IMR-90 (cell line): Measurements from ENCODE around the gene AOPEP. TPM values are rescaled to one million over a fixed set of nuclear protein-coding genes. Genes with fewer than 3 reads are reported as not detected.

ENCODE experiments used
- ATAC-seq: fragments of 200-7000 bp; cut with Tn5 transposase; 2 replicates; pipeline ENCODE4 v1.9.1; 2020; ENCODE audit warnings: low read depth, mild to moderate bottlenecking, moderate library complexity
- BruUV-seq: library from RNA; stranded (reverse); fragments of 400-500 nt; replicated peaks from 2 replicates; lab custom pipeline; 2021; lab: Mats Ljungman, UMichigan
- CTCF ChIA-PET: fragments of 300-600 bp; formaldehyde crosslinking; extraction: SDS; loops from one replicate; lab custom pipeline; 2021; ENCODE audit warnings: antibody characterized with exemption; lab: Yijun Ruan, JAX
- POLR2A ChIA-PET: fragments of 300-600 bp; sonication (Branson Sonifier 250); formaldehyde crosslinking; loops from one replicate; lab custom pipeline; 2022; ENCODE audit warnings: antibody characterized with exemption; ENCODE audit not compliant: unreplicated experiment; lab: Charles Lee
- DNase-seq: peaks from one replicate; pipeline ENCODE4 v3.0.0; 2013
- H2AFZ ChIP-seq: replicated peaks from 2 replicates; pipeline ENCODE3; 2013; ENCODE audit warnings: low read length, mild to moderate bottlenecking; ENCODE audit not compliant: poor library complexity
- H2AK5ac ChIP-seq: 2 replicates; pipeline ENCODE4 v1.6.1; 2013; ENCODE audit warnings: low read depth, low read length, inconsistent platforms
- H2AK9ac ChIP-seq: replicated peaks from 2 replicates; pipeline ENCODE3; 2013; ENCODE audit warnings: mild to moderate bottlenecking, low read depth, low read length, moderate library complexity; ENCODE audit not compliant: poor library complexity
- H2BK120ac ChIP-seq: 2 replicates; pipeline ENCODE4 v1.6.1; 2013; ENCODE audit warnings: low read depth, low read length, inconsistent platforms
- H2BK15ac ChIP-seq: 3 replicates; pipeline ENCODE4 v1.6.1; 2013; ENCODE audit warnings: low read depth, low read length, inconsistent platforms
- H2BK20ac ChIP-seq: 2 replicates; pipeline ENCODE4 v1.6.1; 2013; ENCODE audit warnings: low read depth, mild to moderate bottlenecking, inconsistent platforms, low read length, moderate library complexity
- H2BK5ac ChIP-seq: 2 replicates; pipeline ENCODE4 v1.6.1; 2013; ENCODE audit warnings: mild to moderate bottlenecking, low read depth, low read length, inconsistent platforms; ENCODE audit not compliant: poor library complexity, severe bottlenecking
- H3K14ac ChIP-seq: replicated peaks from 2 replicates; pipeline ENCODE4 v1.6.1; 2013; ENCODE audit warnings: low read depth, low read length, inconsistent platforms
- H3K18ac ChIP-seq: 2 replicates; pipeline ENCODE4 v1.6.1; 2013; ENCODE audit warnings: low read depth, low read length, control low read depth
- H3K23ac ChIP-seq: 2 replicates; pipeline ENCODE4 v1.6.1; 2013; ENCODE audit warnings: low read depth, low read length, inconsistent platforms
- H3K27ac ChIP-seq: 2 replicates; pipeline ENCODE4 v1.5.1; 2013; ENCODE audit warnings: mild to moderate bottlenecking, control low read depth, low read length; ENCODE audit not compliant: insufficient read depth
- H3K27me3 ChIP-seq: 2 replicates; pipeline ENCODE4 v1.6.1; 2013; ENCODE audit warnings: low read length; ENCODE audit not compliant: control insufficient read depth, insufficient read depth
- H3K36me3 ChIP-seq: 2 replicates; pipeline ENCODE4 v1.6.1; 2013; ENCODE audit warnings: low read length, mixed read lengths; ENCODE audit not compliant: control insufficient read depth, insufficient read depth
- H3K4ac ChIP-seq: 2 replicates; pipeline ENCODE4 v1.6.1; 2013; ENCODE audit warnings: low read depth, low read length, inconsistent platforms
- H3K4me1 ChIP-seq: 2 replicates; pipeline ENCODE4 v1.6.1; 2013; ENCODE audit warnings: low read length, mixed read lengths; ENCODE audit not compliant: control insufficient read depth, insufficient read depth
- H3K4me2 ChIP-seq: 2 replicates; pipeline ENCODE4 v1.6.1; 2013; ENCODE audit warnings: low read depth, mild to moderate bottlenecking, control low read depth, low read length, moderate library complexity
- H3K4me3 ChIP-seq: 2 replicates; pipeline ENCODE4 v1.5.1; 2013; ENCODE audit warnings: low read depth, mild to moderate bottlenecking, control low read depth, low read length, moderate library complexity; ENCODE audit not compliant: insufficient read depth
- H3K56ac ChIP-seq: 2 replicates; pipeline ENCODE4 v1.6.1; 2013; ENCODE audit warnings: low read length, inconsistent platforms; ENCODE audit not compliant: insufficient read depth; ENCODE audit errors: extremely low read depth
- H3K79me1 ChIP-seq, 2 experiments: 2 replicates each; pipeline ENCODE4 v1.6.1; 2013; ENCODE audit warnings: low read length in 2 of 2, inconsistent platforms in 1 of 2, low read depth in 1 of 2
- H3K9ac ChIP-seq: 2 replicates; pipeline ENCODE4 v1.6.1; 2013; ENCODE audit warnings: low read depth, low read length, control low read depth
- H3K9me1 ChIP-seq: 2 replicates; pipeline ENCODE4 v1.6.1; 2013; ENCODE audit warnings: low read length, inconsistent platforms; ENCODE audit not compliant: insufficient read depth
- H3K9me3 ChIP-seq: 2 replicates; pipeline ENCODE4 v1.6.1; 2013; ENCODE audit warnings: low read length; ENCODE audit not compliant: control insufficient read depth, insufficient read depth
- H4K20me1 ChIP-seq: 2 replicates; pipeline ENCODE4 v1.6.1; 2013; ENCODE audit warnings: low read length, inconsistent platforms; ENCODE audit not compliant: insufficient read depth
- H4K5ac ChIP-seq: 2 replicates; pipeline ENCODE4 v1.6.1; 2013; ENCODE audit warnings: mild to moderate bottlenecking, low read depth, low read length, control low read depth
- H4K8ac ChIP-seq, 2 experiments: 2 replicates each; pipeline ENCODE4 v1.6.1; 2013; ENCODE audit warnings: low read depth in 2 of 2, low read length in 2 of 2, control low read depth in 1 of 2, inconsistent platforms in 1 of 2
- H4K91ac ChIP-seq: 2 replicates; pipeline ENCODE4 v1.6.1; 2013; ENCODE audit warnings: low read depth, low read length, inconsistent platforms; ENCODE audit not compliant: insufficient read depth
- CTCF ChIP-seq: conservative IDR thresholded peaks from 2 replicates; pipeline ENCODE4 v1.5.1; 2012; ENCODE audit warnings: mild to moderate bottlenecking, low read depth, low read length, improper control_type of control experiment
- RCOR1 ChIP-seq: IDR thresholded peaks from 2 replicates; pipeline ENCODE4 v1.6.1; 2012; ENCODE audit warnings: mild to moderate bottlenecking, low read length, improper control_type of control experiment; ENCODE audit not compliant: insufficient replicate concordance
- USF2 ChIP-seq: fragments of 150-350 bp; IDR thresholded peaks from 2 replicates; pipeline ENCODE4 v1.6.1; 2017; ENCODE audit warnings: mild to moderate bottlenecking, antibody characterized with exemption, low read length, low read depth
- whole genome bisulfite sequencing, 2 experiments: methylation state at CpG; one replicate each; pipeline versions ENCODE4 v1.1.5 to v1.1.7; 2013; ENCODE audit warnings: missing lambda C conversion rate in 2 of 2; ENCODE audit not compliant: insufficient read length in 1 of 2; ENCODE audit errors: extremely low coverage in 2 of 2; 5-methylcytosine and 5-hydroxymethylcytosine counted together
- dilution Hi-C: fragments of 300-500 bp; cut with HindIII; formaldehyde crosslinking; loops from one replicate; pipeline ENCODE4 v1.14.3; 2018; ENCODE audit warnings: low sequenced_read_pairs; ENCODE audit not compliant: unreplicated experiment
- in situ Hi-C: fragments of 300-500 bp; cut with MboI; formaldehyde crosslinking; loops from 3 replicates; pipeline ENCODE4 v1.14.3; 2019; ENCODE audit warnings: low sequenced_read_pairs, inconsistent platforms, mixed read lengths
- intact Hi-C: fragments of 100-400 bp; cut with micrococcal nuclease; formaldehyde crosslinking; loops from 2 replicates; pipeline ENCODE4 v1.10.0; 2022
- polyA plus RNA-seq, 3 experiments: library from polyadenylated mRNA; depleted of rRNA; stranded (reverse); fragments of >200 nt; gene quantifications; 2 replicates each; pipeline ENCODE4 v1.2.3, GENCODE V29; 2012; ENCODE audit warnings: low replicate concordance in 1 of 3
- total RNA-seq: library from RNA; depleted of rRNA; stranded (reverse); fragments of >200 nt; gene quantifications from 2 replicates; pipeline ENCODE4 v1.2.3, GENCODE V29; 2012

AOPEP gene
- total and polyA plus RNA-seq, 2 of the 4 experiments (the other 2 are of a cell fraction) = 34.9 to 38.7 TPM

GRCh38 chr9:94754976-94755475, 28.5 kb downstream of the AOPEP start:
- no peak overlapping the region for H2BK5ac ChIP-seq
- WGBS, 2 experiments = 89% methylated on average over 1 of the region's 4 CpGs; no CpG with 5 or more reads in 1 of the 2 experiments
- peaks cover 5% of the 10 kb centered on the region for H3K4me1 ChIP-seq
- no peak overlapping the region for H3K4ac ChIP-seq
- H3K23ac ChIP-seq = no peak overlapping the region
- H3K9me3 ChIP-seq = no peaks in the 10 kb centered on the region
- DNase-seq = no peak
- no peak overlapping the region for H4K8ac ChIP-seq
- H2AFZ ChIP-seq = no peak overlapping the region
- BruUV-seq = no TSS peak
- H3K9ac ChIP-seq = no peak overlapping the region
- no peak overlapping the region for H3K56ac ChIP-seq
- no peaks in the 10 kb centered on the region; the same call in 1 of the 2 replicates for H3K36me3 ChIP-seq
- H3K79me1 ChIP-seq = peaks cover 5 to 12% of the 10 kb centered on the region in 2 experiments; a peak in 3 of 4 replicates
- H4K5ac ChIP-seq = no peak overlapping the region
- no peak overlapping the region for H3K4me3 ChIP-seq
- H3K4me2 ChIP-seq = no peak overlapping the region
- H2BK15ac ChIP-seq = no peak overlapping the region
- in situ Hi-C loops (no loop called here), dilution Hi-C loops (no loop called here), intact Hi-C loops (no loop called here)
- no peak overlapping the region for H3K14ac ChIP-seq
- peaks cover 5% of the 10 kb centered on the region; the same call in 1 of the 2 replicates for H3K9me1 ChIP-seq
- ATAC-seq = no peak
- H4K20me1 ChIP-seq = no peaks in the 10 kb centered on the region
- TF ChIP-seq CTCF = no peak
- no peak for TF ChIP-seq USF2
- TF ChIP-seq RCOR1 = no peak
- H3K18ac ChIP-seq = no peak overlapping the region
- H3K27me3 ChIP-seq = no peaks in the 10 kb centered on the region
- POLR2A ChIA-PET = no interaction called here
- H4K91ac ChIP-seq = no peak overlapping the region
- H2AK9ac ChIP-seq = no peak overlapping the region
- no peak overlapping the region for H2BK20ac ChIP-seq
- H2BK120ac ChIP-seq = no peak overlapping the region
- H3K27ac ChIP-seq = no peak overlapping the region
- H2AK5ac ChIP-seq = no peak overlapping the region
- CTCF ChIA-PET = no interaction called here
